Gastrocnemius medialis (tissue), 4 donors: ENCODE results near the gene UMODL1. TPM values are rescaled to one million over a fixed set of nuclear protein-coding genes. Genes with fewer than 3 reads are reported as not detected.

Experiments
- ATAC-seq, 2 donors: fragments of 150-250 bp; one replicate each; pipeline ENCODE4 v1.9.1; 2016
- DNase-seq, 2 donors: peaks; one replicate each; pipeline ENCODE4 v3.0.0-alpha.2; 2019
- H3K27ac ChIP-seq, 4 donors: fragments of 200-600 bp; sonication (generic); 1 replicate in 1 of 4; 2 replicates in 3 of 4; pipeline ENCODE4 v1.5.1; 2016 to 2018; ENCODE audit warnings: mild to moderate bottlenecking in 2 of 4, moderate library complexity in 1 of 4
- H3K27me3 ChIP-seq, 3 donors: fragments of 200-600 bp; sonication (generic) in 2 of 3; 1 replicate in 1 of 3; 2 replicates in 2 of 3; pipeline versions ENCODE4 v1.5.1 to v1.6.0; 2016 to 2019; ENCODE audit warnings: mild to moderate bottlenecking in 1 of 3, moderate library complexity in 1 of 3
- H3K36me3 ChIP-seq, 2 donors: fragments of 200-600 bp; sonication (generic) in 1 of 2; one replicate each; pipeline ENCODE4 v1.5.1; 2017 to 2018
- H3K4me1 ChIP-seq, 2 donors: fragments of 200-600 bp; sonication (generic) in 1 of 2; one replicate each; pipeline ENCODE4 v1.5.1; 2016 to 2017; ENCODE audit warnings: mild to moderate bottlenecking in 2 of 2
- H3K4me3 ChIP-seq, 4 donors: fragments of 200-600 bp; sonication (generic) in 3 of 4; 1 replicate in 1 of 4; 2 replicates in 3 of 4; pipeline ENCODE4 v1.5.1; 2016 to 2019; ENCODE audit warnings: mild to moderate bottlenecking in 2 of 4
- H3K9me3 ChIP-seq, 3 donors: fragments of 200-600 bp; sonication (generic) in 2 of 3; 1 replicate in 1 of 3; 2 replicates in 2 of 3; pipeline ENCODE4 v1.5.1; 2016 to 2019
- CTCF ChIP-seq, 5 experiments: fragments of 450-650 bp in 3 of 5; fragments of 200-600 bp in 2 of 5; sonication (generic) in 2 of 5; IDR thresholded peaks in 4 of 5; conservative IDR thresholded peaks in 1 of 5; 1 replicate in 4 of 5; 2 replicates in 1 of 5; pipeline ENCODE4 v1.5.1; 2016 to 2019; ENCODE audit warnings: antibody characterized with exemption in 5 of 5, mild to moderate bottlenecking in 3 of 5, moderate library complexity in 3 of 5
- POLR2A ChIP-seq, 2 donors: fragments of 450-650 bp; IDR thresholded peaks; one replicate each; pipeline ENCODE4 v1.6.1; 2017; ENCODE audit warnings: antibody characterized with exemption in 2 of 2, mild to moderate bottlenecking in 2 of 2, moderate library complexity in 2 of 2
- in situ Hi-C, 4 donors: fragments of 200-750 bp; cut with MboI; loops; one replicate each; pipeline versions ENCODE4 v1.15.0 to v1.8.0; 2017; ENCODE audit warnings: low sequenced_read_pairs in 4 of 4
- intact Hi-C: fragments of 100-400 bp; cut with DNase I; formaldehyde crosslinking; loops from one replicate; pipeline ENCODE4 v1.15.1; 2023; ENCODE audit warnings: low total_unique reads
- total RNA-seq, 4 donors: library from RNA; depleted of rRNA; stranded (reverse); fragments of >200 nt; gene quantifications; one replicate each; pipeline versions ENCODE4 v1.1.0 to v1.2.3, GENCODE V29; 2016

The UMODL1 gene
- total RNA-seq, 4 donors from 2014 or later, result 0.13 TPM; not detected in 3

DNA sequence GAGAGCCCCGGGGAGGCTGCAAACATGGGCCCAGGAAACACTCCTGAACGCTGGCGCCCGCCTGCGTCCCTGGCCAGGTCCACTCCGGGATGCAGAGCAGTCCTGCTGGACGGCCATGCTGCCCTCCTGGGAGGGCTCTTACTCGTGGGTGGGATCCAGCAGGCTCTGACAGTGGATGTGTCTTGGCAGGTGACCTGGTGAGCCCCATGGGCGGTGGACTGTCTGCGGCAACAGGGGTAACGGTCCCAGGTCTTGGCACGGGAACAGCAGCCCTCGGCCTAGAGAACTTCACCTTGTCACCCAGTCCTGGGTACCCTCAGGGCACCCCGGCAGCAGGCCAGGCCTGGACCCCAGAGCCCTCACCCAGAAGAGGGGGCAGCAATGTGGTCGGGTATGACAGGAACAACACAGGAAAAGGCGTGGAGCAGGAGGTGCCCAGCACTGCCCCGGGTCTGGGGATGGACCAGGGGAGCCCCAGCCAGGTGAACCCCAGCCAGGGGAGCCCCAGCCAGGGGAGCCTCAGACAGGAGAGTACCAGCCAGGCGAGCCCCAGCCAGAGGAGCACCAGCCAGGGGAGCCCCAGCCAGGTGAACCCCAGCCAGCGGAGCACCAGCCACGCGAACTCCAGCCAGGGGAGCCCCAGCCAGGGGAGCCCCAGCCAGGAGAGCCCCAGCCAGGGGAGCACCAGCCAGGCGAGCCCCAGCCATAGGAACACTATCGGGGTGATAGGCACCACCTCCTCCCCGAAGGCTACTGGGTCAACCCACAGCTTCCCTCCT, 39.8 kb downstream of the UMODL1 start:
- DNase-seq (no peak), ATAC-seq (no peak)
- Histone ChIP-seq H3K27me3 (no peaks in the 10 kb centered on the region), H3K27ac (no peak overlapping the region), H3K9me3 (no peaks in the 10 kb centered on the region), H3K4me1 (peaks cover 0 to 13% of the 10 kb centered on the region in 2 donors), H3K36me3 (no peaks in the 10 kb centered on the region), H3K4me3 (no peak overlapping the region)
- in situ Hi-C loops (loop anchor here (10.0 to 25.0 kb wide), 6 partner anchors 96 to 499 kb away; partner anchors contain the start of gene ZBTB21 (in 2 of the 4)), intact Hi-C loops (loop anchor here (10.0 kb wide), 1 partner anchor 496 kb away; no protein-coding TSS in a partner anchor)
- TF ChIP-seq CTCF (IDR thresholded peaks at IDR 0.05 in 4 of 5, conservative IDR thresholded peaks at IDR 0.05 in 1 of 5), result no peak
- no peak for TF ChIP-seq POLR2A (IDR thresholded peaks at IDR 0.05)

GRCh38 chr21:42111470-42111743, 40.3 kb downstream of the UMODL1 start:
- Histone ChIP-seq H3K9me3 (no peaks in the 10 kb centered on the region), H3K27ac (no peak overlapping the region), H3K4me1 (peaks cover 0 to 13% of the 10 kb centered on the region in 2 donors), H3K27me3 (peaks cover 0 to 3% (median 0%) of the 10 kb centered on the region in 3 donors), H3K4me3 (no peak overlapping the region), H3K36me3 (no peaks in the 10 kb centered on the region)
- DNase-seq, result no peak
- no peak for TF ChIP-seq POLR2A (IDR thresholded peaks at IDR 0.05)
- TF ChIP-seq CTCF (IDR thresholded peaks at IDR 0.05 in 4 of 5, conservative IDR thresholded peaks at IDR 0.05 in 1 of 5), result no peak
- in situ Hi-C loops, result loop anchor here (10.0 to 25.0 kb wide), 6 partner anchors 97 to 499 kb away; partner anchors contain the start of gene ZBTB21 (in 2 of the 4)
- intact Hi-C loops, result loop anchor here (10.0 kb wide), 1 partner anchor 497 kb away; no protein-coding TSS in a partner anchor
- no peak for ATAC-seq

- Histone ChIP-seq H3K9me3 (no peaks in the 10 kb centered on the region), H3K27ac (no peak overlapping the region), H3K4me1 (peaks cover 0 to 13% of the 10 kb centered on the region in 2 donors), H3K27me3 (peaks cover 0 to 3% (median 0%) of the 10 kb centered on the region in 3 donors), H3K4me3 (no peak overlapping the region), H3K36me3 (no peaks in the 10 kb centered on the region)
- intact Hi-C loops (loop anchor here (10.0 kb wide), 1 partner anchor 497 kb away; no protein-coding TSS in a partner anchor), in situ Hi-C loops (loop anchor here (10.0 to 25.0 kb wide), 6 partner anchors 97 to 500 kb away; partner anchors contain the start of gene ZBTB21 (in 2 of the 4))
- DNase-seq (no peak), ATAC-seq (no peak)
- TF ChIP-seq CTCF (IDR thresholded peaks at IDR 0.05 in 4 of 5, conservative IDR thresholded peaks at IDR 0.05 in 1 of 5), result no peak
- no peak for TF ChIP-seq POLR2A (IDR thresholded peaks at IDR 0.05)
Observed at GRCh38 chr21:42111811-42112210, 40.7 kb downstream of the UMODL1 start.

DNA sequence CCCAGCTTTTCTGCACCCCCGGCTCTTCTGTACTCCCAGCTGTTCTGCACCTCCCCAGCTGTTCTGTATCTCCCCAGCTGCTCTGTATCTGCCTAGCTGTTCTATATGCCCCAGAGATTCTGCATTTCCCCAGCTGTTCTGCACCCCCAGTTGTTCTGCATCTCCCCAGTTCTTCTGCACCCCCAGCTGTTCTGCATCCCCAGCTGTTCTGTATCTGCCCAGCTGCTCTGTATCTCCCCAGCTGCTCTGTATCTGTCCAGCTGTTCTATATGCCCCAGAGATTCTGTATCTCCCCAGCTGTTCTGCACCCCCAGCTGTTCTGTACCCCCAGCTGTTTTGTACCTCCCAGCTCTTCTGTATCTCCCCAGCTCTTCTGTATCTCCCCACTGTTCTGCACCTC, 41.1 kb downstream of the UMODL1 start:
- DNase-seq (no peak), ATAC-seq (no peak)
- no peak overlapping the region for H3K27ac ChIP-seq
- peaks cover 0 to 3% (median 0%) of the 10 kb centered on the region in 3 donors for H3K27me3 ChIP-seq
- in situ Hi-C loops (loop anchor here (10.0 to 25.0 kb wide), 6 partner anchors 97 to 500 kb away; partner anchors contain the start of gene ZBTB21 (in 2 of the 4)), intact Hi-C loops (loop anchor here (10.0 kb wide), 1 partner anchor 497 kb away; no protein-coding TSS in a partner anchor)
- no peaks in the 10 kb centered on the region for H3K36me3 ChIP-seq
- TF ChIP-seq CTCF (IDR thresholded peaks at IDR 0.05 in 4 of 5, conservative IDR thresholded peaks at IDR 0.05 in 1 of 5) (no peak), POLR2A (IDR thresholded peaks at IDR 0.05) (no peak)
- H3K9me3 ChIP-seq, result no peaks in the 10 kb centered on the region
- H3K4me3 ChIP-seq, result no peak overlapping the region
- peaks cover 0 to 14% of the 10 kb centered on the region in 2 donors for H3K4me1 ChIP-seq
